ENCODE measurements around the gene FGD5.

The FGD5 gene

GRCh38 chr3:14853271-14853951 is 34.6 kb downstream of the FGD5 start:
- H3K4me1 ChIP-seq (ENCODE audit: control insufficient read depth, insufficient read depth, low read length, poor library complexity, severe bottlenecking): peaks cover 1% of the 10 kb centered on the region
- peaks cover 15% of the 10 kb centered on the region for H3K9me3 ChIP-seq (ENCODE audit: control insufficient read depth, low read length)
- no peaks in the 10 kb centered on the region for H3K36me3 ChIP-seq (ENCODE audit: control insufficient read depth, insufficient read depth, low read length)
- 53 to 69% methylated on average over 5 to 8 of the region's 15 CpGs for WGBS, 2 experiments (ENCODE audit: insufficient coverage in 2 of 2)
- no peak overlapping the region for H3K4me3 ChIP-seq (ENCODE audit: extremely low read depth, insufficient read depth, low read length, poor library complexity, severe bottlenecking)
- no peak overlapping the region for H3K27ac ChIP-seq (ENCODE audit: low read depth, low read length, severe bottlenecking)

- Histone ChIP-seq H3K27ac (ENCODE audit: low read depth, low read length, severe bottlenecking) (no peak overlapping the region), H3K9me3 (ENCODE audit: control insufficient read depth, low read length) (peaks cover 10% of the 10 kb centered on the region), H3K36me3 (ENCODE audit: control insufficient read depth, insufficient read depth, low read length) (no peaks in the 10 kb centered on the region), H3K4me3 (ENCODE audit: extremely low read depth, insufficient read depth, low read length, poor library complexity, severe bottlenecking) (no peak overlapping the region), H3K4me1 (ENCODE audit: control insufficient read depth, insufficient read depth, low read length, poor library complexity, severe bottlenecking) (no peaks in the 10 kb centered on the region)
- WGBS, 2 experiments (ENCODE audit: insufficient coverage in 2 of 2): 68 to 75% methylated on average over 3 of the region's 3 CpGs
Measured at GRCh38 chr3:14857506-14857905, 38.7 kb downstream of the FGD5 start.

GRCh38 chr3:14858105-14858504 is 39.3 kb downstream of the FGD5 start:
- Histone ChIP-seq H3K9me3 (ENCODE audit: control insufficient read depth, low read length) (peaks cover 10% of the 10 kb centered on the region), H3K27ac (ENCODE audit: low read depth, low read length, severe bottlenecking) (no peak overlapping the region), H3K4me1 (ENCODE audit: control insufficient read depth, insufficient read depth, low read length, poor library complexity, severe bottlenecking) (no peaks in the 10 kb centered on the region), H3K4me3 (ENCODE audit: extremely low read depth, insufficient read depth, low read length, poor library complexity, severe bottlenecking) (no peak overlapping the region), H3K36me3 (ENCODE audit: control insufficient read depth, insufficient read depth, low read length) (no peaks in the 10 kb centered on the region)
- WGBS, 2 experiments (ENCODE audit: insufficient coverage in 2 of 2): 80 to 83% methylated on average over 1 of the region's 1 CpG

GRCh38 chr3:14859880-14860279 is 41.1 kb downstream of the FGD5 start:
- Histone ChIP-seq H3K9me3 (ENCODE audit: control insufficient read depth, low read length) (peaks cover 10% of the 10 kb centered on the region), H3K4me3 (ENCODE audit: extremely low read depth, insufficient read depth, low read length, poor library complexity, severe bottlenecking) (no peak overlapping the region), H3K36me3 (ENCODE audit: control insufficient read depth, insufficient read depth, low read length) (no peaks in the 10 kb centered on the region), H3K4me1 (ENCODE audit: control insufficient read depth, insufficient read depth, low read length, poor library complexity, severe bottlenecking) (no peaks in the 10 kb centered on the region), H3K27ac (ENCODE audit: low read depth, low read length, severe bottlenecking) (no peak overlapping the region)
- WGBS, 2 experiments (ENCODE audit: insufficient coverage in 2 of 2): 93 to 95% methylated on average over 4 of the region's 4 CpGs

GRCh38 chr3:14861031-14861430 is 42.3 kb downstream of the FGD5 start:
- no peak overlapping the region for H3K4me3 ChIP-seq (ENCODE audit: extremely low read depth, insufficient read depth, low read length, poor library complexity, severe bottlenecking)
- no peak overlapping the region for H3K27ac ChIP-seq (ENCODE audit: low read depth, low read length, severe bottlenecking)
- WGBS, 2 experiments (ENCODE audit: insufficient coverage in 2 of 2): 56 to 65% methylated on average over 6 to 7 of the region's 7 CpGs
- no peaks in the 10 kb centered on the region for H3K4me1 ChIP-seq (ENCODE audit: control insufficient read depth, insufficient read depth, low read length, poor library complexity, severe bottlenecking)
- H3K36me3 ChIP-seq (ENCODE audit: control insufficient read depth, insufficient read depth, low read length): peaks cover 5% of the 10 kb centered on the region
- H3K9me3 ChIP-seq (ENCODE audit: control insufficient read depth, low read length): peaks cover 3% of the 10 kb centered on the region

GRCh38 chr3:14861446-14862302 is 42.9 kb downstream of the FGD5 start:
- Histone ChIP-seq H3K4me1 (ENCODE audit: control insufficient read depth, insufficient read depth, low read length, poor library complexity, severe bottlenecking) (no peaks in the 10 kb centered on the region), H3K36me3 (ENCODE audit: control insufficient read depth, insufficient read depth, low read length) (peaks cover 5% of the 10 kb centered on the region), H3K4me3 (ENCODE audit: extremely low read depth, insufficient read depth, low read length, poor library complexity, severe bottlenecking) (no peak overlapping the region), H3K9me3 (ENCODE audit: control insufficient read depth, low read length) (no peaks in the 10 kb centered on the region), H3K27ac (ENCODE audit: low read depth, low read length, severe bottlenecking) (no peak overlapping the region)
- WGBS, 2 experiments (ENCODE audit: insufficient coverage in 2 of 2): 83 to 100% methylated on average over 5 to 7 of the region's 8 CpGs

GRCh38 chr3:14862303-14862660 is 43.5 kb downstream of the FGD5 start:
- no peaks in the 10 kb centered on the region for H3K9me3 ChIP-seq (ENCODE audit: control insufficient read depth, low read length)
- no peak overlapping the region for H3K4me3 ChIP-seq (ENCODE audit: extremely low read depth, insufficient read depth, low read length, poor library complexity, severe bottlenecking)
- H3K4me1 ChIP-seq (ENCODE audit: control insufficient read depth, insufficient read depth, low read length, poor library complexity, severe bottlenecking): no peaks in the 10 kb centered on the region
- H3K27ac ChIP-seq (ENCODE audit: low read depth, low read length, severe bottlenecking): no peak overlapping the region
- peaks cover 5% of the 10 kb centered on the region for H3K36me3 ChIP-seq (ENCODE audit: control insufficient read depth, insufficient read depth, low read length)
- 94% methylated on average over 4 of the region's 4 CpGs; no CpG with 5 or more reads in 1 of the 2 experiments for WGBS, 2 experiments (ENCODE audit: insufficient coverage in 2 of 2)

GRCh38 chr3:14862661-14863230 is 44.0 kb downstream of the FGD5 start:
- 75 to 100% methylated on average over 1 of the region's 5 CpGs for WGBS, 2 experiments (ENCODE audit: insufficient coverage in 2 of 2)
- no peaks in the 10 kb centered on the region for H3K9me3 ChIP-seq (ENCODE audit: control insufficient read depth, low read length)
- H3K4me3 ChIP-seq (ENCODE audit: extremely low read depth, insufficient read depth, low read length, poor library complexity, severe bottlenecking): no peak overlapping the region
- no peak overlapping the region for H3K27ac ChIP-seq (ENCODE audit: low read depth, low read length, severe bottlenecking)
- no peaks in the 10 kb centered on the region for H3K4me1 ChIP-seq (ENCODE audit: control insufficient read depth, insufficient read depth, low read length, poor library complexity, severe bottlenecking)
- peaks cover 5% of the 10 kb centered on the region for H3K36me3 ChIP-seq (ENCODE audit: control insufficient read depth, insufficient read depth, low read length)

GRCh38 chr3:14863333-14864100 is 44.8 kb downstream of the FGD5 start:
- WGBS, 2 experiments (ENCODE audit: insufficient coverage in 2 of 2): 66 to 81% methylated on average over 8 to 10 of the region's 10 CpGs
- no peak overlapping the region for H3K27ac ChIP-seq (ENCODE audit: low read depth, low read length, severe bottlenecking)
- H3K4me3 ChIP-seq (ENCODE audit: extremely low read depth, insufficient read depth, low read length, poor library complexity, severe bottlenecking): no peak overlapping the region
- no peaks in the 10 kb centered on the region for H3K9me3 ChIP-seq (ENCODE audit: control insufficient read depth, low read length)
- no peaks in the 10 kb centered on the region for H3K4me1 ChIP-seq (ENCODE audit: control insufficient read depth, insufficient read depth, low read length, poor library complexity, severe bottlenecking)
- H3K36me3 ChIP-seq (ENCODE audit: control insufficient read depth, insufficient read depth, low read length): peaks cover 5% of the 10 kb centered on the region

- no peak overlapping the region for H3K27ac ChIP-seq (ENCODE audit: low read depth, low read length, severe bottlenecking)
- 75 to 85% methylated on average over 14 of the region's 14 CpGs for WGBS, 2 experiments (ENCODE audit: insufficient coverage in 2 of 2)
- peaks cover 5% of the 10 kb centered on the region for H3K36me3 ChIP-seq (ENCODE audit: control insufficient read depth, insufficient read depth, low read length)
- H3K4me3 ChIP-seq (ENCODE audit: extremely low read depth, insufficient read depth, low read length, poor library complexity, severe bottlenecking): no peak overlapping the region
- H3K4me1 ChIP-seq (ENCODE audit: control insufficient read depth, insufficient read depth, low read length, poor library complexity, severe bottlenecking): no peaks in the 10 kb centered on the region
- H3K9me3 ChIP-seq (ENCODE audit: control insufficient read depth, low read length): no peaks in the 10 kb centered on the region
Measured at GRCh38 chr3:14864131-14864530, 45.4 kb downstream of the FGD5 start.

Measured in mesodermal cell (in vitro differentiated cells).